ENCODE results near the gene SRF. TPM values are rescaled to one million over a fixed set of nuclear protein-coding genes. Genes with fewer than 3 reads are reported as not detected.
"Not testable (repeated sequence)": the region's sequence is repeated elsewhere in the genome, so short reads cannot be mapped to it uniquely, and the experiment has no call there.

SRF gene
- 16.4 and 21.1 TPM in 2 replicates for total RNA-seq (2014; rRNA removed; shearing (Covaris generic))
- 14.5 and 15.4 TPM in 2 replicates for polyA plus RNA-seq (2014; cell fraction: nucleus; rRNA removed)

DNA sequence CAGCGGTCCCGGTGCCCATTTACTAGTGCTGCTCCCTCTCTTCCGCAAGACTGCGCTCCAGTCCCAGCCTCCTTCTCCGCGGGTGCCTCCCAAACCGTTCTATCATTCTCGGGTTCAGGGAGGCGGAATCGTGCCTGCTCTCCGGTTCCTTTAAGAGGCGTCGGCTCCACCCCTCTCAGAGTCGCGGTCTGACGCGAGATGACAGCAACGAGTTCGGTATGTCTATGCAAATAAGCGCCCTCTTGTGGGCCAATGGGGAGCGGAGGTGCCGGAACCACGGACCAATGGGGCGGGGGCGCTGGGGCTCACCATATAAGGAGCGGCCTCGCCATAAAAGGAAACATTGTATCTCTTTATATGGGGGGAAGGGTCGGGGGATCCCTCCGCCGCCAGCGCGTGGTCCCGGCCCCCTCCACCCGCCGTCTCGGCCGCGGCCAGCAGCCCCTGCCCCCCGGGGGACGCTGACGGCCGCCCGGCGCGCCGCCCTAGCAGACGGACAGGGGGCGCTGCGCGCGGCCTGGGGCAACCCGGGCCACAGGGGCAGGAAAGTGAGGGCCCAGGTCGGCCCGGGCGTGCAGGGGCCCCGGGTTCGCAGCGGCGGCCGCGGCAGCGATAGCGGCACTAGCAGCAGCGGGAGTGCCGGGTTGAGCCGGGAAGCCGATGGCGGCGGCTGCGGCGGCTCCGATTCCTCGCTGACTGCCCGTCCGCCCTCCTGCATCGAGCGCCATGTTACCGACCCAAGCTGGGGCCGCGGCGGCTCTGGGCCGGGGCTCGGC lies at the start of gene SRF:
Gene SRF (plus strand): TSS at position 339 of the 776 bp plus-strand sequence. CDS start 388 bp downstream, at position 727.
- DNase-seq (ENCODE audit: extremely low read depth, low read depth): peak; percentile 98

DNA sequence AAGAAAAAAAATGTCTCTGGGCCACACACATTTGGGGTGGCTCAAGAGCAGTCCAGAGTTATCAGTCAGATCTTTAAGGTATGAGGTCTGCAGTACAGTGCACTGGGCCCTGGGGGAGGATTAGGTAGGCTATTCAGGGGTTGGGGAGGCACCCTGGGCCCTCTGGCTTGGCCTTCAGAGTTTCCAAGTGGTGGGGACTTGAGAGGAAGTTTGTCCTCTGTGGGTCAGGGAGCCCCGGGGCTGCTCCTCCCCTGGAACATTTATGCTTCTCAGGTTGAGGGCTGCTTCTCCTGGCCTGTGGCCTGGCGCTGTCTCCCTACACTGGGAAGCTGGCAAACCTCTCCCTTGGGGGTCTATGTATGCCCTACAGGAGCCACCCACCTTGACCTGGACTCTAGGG lies 48.9 kb upstream of the SRF start:
- no peak for DNase-seq (ENCODE audit: extremely low read depth, low read depth)

DNA sequence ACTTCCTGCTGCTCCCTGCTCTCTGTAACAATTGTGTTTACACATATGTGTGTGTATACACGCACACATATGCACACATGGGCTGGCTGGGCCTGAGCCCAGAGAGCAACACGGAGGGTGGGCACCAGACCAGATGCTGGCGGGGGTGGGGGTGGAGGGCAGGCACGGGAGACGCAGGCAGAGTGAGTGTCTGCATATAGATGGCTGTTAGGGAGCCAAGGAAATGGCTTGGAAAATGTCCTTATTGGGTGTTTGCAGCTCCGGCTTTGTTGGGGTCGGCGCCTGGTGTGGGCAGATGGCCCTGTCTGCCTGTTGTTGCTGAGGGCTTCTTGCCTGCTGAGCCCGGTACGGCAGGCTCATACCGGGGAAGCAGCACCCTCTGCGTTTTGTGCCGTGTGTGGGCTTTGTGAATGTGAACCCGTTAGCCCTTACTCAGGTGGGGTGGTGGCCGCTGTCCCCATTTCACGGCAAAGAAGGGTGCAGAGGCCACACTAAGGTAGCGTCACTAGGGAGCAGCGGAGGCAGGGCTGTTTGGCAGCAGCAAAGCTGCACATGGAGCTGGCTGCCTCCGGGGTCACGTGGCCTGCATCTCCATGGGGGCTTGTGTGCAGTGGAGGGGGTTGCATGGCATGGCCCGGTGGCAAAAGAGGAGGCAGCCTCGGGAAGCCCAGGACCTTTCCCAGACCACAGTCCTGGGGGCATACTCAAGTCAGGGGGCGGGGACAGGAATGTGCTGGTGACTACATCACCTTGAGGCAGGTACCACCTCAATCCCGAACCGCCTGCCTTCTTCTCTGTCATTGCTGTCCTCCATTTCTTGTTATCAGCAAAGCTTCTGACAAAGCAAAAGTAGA lies 47.4 kb upstream of the SRF start:
- no peak for DNase-seq (ENCODE audit: extremely low read depth, low read depth)

DNA sequence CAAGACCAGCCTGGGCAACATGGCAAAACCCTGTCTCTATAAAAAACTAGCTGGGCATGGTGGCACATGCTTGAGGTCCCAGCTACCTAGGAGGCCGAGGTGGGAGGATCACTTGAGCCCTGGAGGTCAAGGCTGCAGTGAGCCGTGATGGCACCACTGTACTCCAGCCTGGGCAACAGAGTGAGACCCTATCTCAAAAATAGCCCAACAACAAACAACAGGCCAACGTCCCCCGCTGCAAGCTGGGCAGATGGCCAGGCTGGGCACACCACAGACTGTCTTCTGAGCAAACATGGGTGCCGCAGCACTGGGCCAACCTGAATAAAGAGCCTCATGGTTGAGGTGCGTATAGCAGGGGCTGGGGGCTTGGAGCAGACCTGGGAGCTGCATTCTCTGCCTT lies 46.6 kb upstream of the SRF start:
- DNase-seq (ENCODE audit: extremely low read depth, low read depth): no peak

DNA sequence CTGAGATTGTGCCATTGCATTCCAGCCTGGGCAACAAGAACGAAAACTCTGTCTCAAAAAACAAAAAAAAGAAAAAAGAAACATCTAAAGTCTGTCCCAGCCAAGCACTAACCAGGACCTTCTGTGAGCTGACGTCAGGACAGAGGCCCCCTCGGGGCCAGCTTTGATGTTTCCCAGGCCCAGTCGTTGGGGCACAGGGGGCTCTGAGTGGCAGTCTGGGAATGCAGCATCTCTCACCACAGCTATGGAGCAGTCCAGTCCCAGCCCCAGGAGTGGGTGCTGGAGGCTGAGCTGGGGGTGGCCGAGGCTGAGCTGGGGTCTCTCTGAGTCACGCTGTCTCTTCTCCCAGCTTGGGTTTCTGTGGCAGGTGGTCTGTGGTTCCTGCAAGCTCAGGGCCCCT lies 46.0 kb upstream of the SRF start:
- DNase-seq (ENCODE audit: extremely low read depth, low read depth): no peak

DNA sequence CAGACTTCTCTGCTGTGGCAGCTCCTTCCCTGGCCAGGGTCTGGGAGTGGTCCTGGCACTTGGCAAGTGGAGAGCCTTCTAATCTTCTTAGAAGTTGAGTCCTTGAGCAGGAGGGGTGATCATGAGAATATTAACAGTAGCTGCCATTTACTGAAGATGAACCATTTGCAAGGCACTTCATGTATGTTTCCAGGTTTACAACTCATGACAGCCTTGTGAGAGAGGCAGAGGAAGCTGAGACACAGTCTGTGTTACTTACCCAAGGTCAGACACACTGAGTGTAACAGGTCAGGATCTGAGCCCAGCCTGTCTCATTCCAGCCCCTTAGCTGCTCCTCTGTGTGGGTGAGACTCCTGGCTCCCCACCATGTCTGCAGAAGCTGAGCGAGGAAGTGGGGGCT lies 45.5 kb upstream of the SRF start:
- no peak for DNase-seq (ENCODE audit: extremely low read depth, low read depth)

DNA sequence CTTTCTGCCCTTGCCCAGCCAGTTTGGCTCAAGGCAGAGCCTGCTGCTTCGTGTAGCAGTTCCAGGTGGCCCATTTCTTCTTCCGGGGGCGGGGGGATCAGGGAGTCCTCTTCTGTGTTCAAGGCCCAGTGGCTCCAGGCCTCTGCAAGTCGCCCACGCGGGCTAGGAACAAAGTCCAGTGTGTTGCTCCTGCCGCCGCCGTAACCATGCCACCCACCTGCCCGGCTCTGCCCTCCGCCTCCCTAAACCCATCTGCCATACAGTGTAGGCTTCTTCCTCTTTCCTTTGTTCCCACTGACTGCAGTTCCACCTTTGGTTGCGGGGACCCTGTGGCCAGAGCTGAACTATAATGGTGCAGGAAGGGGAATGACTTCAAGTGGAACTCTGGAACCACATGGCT lies 43.9 kb upstream of the SRF start:
- DNase-seq (ENCODE audit: extremely low read depth, low read depth): no peak

DNA sequence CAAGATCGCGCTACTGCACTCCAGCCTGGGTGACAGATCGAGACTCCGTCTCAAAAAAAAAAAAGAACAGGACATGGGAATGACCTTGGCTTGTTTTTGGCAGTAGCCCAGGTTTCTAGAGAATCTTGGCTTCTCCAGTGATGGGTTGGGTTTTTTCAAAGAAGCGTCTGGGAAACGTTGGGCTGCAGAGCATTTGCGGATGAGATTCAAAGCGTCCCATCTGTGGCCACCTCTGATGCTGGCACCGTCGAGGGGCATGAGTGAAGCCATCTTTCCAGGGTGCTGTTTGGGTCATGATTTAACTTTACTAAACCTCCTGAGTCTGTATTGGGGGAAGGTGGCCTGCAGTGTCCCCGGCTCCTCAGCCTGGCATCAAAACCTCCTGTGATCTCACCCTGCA lies 43.2 kb upstream of the SRF start:
- no peak for DNase-seq (ENCODE audit: extremely low read depth, low read depth)

DNA sequence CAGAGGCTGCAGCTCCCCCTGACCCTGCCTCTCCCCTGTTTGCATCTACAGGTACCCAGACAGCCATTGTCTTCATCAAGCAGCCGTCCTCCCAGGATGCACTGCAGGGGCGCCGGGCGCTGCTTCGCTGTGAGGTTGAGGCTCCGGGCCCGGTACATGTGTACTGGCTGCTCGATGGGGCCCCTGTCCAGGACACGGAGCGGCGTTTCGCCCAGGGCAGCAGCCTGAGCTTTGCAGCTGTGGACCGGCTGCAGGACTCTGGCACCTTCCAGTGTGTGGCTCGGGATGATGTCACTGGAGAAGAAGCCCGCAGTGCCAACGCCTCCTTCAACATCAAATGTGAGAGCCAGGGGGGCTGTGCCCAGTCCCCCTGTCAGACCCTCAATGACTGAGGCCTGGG lies 42.1 kb upstream of the SRF start:
- no peak for DNase-seq (ENCODE audit: extremely low read depth, low read depth)

DNA sequence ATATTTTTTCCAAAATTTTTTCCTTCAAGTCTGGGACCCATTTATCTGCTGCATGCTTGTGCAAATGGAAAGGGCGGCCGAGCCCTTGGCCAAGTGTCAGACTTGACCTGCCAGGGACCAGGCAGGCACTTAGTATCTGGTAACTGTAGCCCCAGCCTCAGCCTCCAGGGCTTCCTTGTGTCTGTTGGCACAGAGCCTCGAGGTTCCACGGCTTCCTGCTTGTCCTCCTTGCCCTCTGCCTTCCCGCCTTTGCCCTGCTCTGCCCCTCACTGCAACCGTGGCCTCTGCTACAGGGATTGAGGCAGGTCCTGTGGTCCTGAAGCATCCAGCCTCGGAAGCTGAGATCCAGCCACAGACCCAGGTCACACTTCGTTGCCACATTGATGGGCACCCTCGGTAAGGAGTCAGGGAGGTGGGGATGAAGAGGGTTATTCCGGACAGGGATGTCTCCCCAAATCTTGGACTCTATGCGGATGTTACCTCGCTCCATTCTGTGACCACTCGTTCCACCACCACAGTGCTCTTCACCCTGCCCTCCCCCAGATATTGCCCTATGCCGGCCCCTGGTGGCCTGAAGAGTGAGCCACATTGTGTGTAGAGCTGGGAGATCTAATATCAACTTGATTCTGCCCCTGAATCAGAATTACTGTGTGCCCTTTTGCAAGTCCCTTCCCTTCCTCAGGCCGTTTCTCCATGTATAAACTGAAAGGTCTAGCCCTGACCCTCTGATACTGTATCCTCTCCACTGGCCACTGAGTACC lies 41.5 kb upstream of the SRF start:
- DNase-seq (ENCODE audit: extremely low read depth, low read depth): peak; percentile 18

DNA sequence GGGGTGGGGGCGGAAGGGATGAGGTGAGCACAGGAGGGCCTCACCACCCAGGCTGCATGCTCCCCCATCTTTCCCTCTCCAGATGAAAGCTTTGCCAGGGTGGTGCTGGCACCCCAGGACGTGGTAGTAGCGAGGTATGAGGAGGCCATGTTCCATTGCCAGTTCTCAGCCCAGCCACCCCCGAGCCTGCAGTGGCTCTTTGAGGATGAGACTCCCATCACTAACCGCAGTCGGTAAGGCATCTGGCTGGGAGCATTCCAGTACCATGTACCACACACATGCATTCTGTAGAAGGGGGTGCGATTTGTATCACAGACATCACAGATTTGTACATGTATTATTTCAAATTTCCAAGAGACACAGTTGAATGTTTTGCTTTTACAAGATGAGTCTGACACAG lies 40.6 kb upstream of the SRF start:
- DNase-seq (ENCODE audit: extremely low read depth, low read depth): no peak

DNA sequence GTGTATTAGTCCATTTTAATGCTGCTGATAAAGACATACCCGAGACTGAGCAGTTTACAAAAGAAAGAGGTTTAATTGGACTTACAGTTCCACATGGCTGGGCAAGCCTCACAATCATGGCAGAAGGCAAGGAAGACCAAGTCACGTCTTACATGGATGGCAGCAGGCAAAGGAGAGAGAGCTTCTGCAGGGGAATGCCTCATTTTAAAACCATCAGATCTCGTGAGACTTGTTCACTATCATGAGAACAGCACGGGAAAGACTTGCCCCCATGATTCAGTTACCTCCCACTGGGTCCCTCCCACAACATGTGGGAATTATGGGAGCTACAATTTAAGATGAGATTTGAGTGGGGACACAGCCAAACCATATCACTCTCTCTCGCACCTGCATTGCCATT lies 39.7 kb upstream of the SRF start:
- not testable (repeated sequence) for DNase-seq (ENCODE audit: extremely low read depth, low read depth)

DNA sequence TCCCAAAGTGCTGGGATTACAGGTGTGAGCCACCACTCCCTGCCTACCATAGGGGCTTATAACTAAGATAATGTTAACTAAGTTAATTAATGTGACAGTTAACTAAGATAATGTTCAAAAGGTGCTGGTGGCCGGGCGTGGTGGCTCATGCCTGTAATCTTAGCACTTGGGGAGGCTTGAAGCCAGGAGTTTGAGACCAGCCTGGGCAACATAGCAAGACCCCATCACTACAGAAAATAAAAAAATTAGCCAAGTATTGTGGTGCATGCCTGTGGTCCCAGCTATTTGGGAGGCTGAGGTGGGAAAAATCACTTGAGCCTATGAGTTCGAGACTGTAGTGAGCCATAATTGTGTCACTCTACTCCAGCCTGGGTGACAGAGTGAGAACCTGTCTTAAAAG lies 32.8 kb upstream of the SRF start:
- no peak for DNase-seq (ENCODE audit: extremely low read depth, low read depth)

DNA sequence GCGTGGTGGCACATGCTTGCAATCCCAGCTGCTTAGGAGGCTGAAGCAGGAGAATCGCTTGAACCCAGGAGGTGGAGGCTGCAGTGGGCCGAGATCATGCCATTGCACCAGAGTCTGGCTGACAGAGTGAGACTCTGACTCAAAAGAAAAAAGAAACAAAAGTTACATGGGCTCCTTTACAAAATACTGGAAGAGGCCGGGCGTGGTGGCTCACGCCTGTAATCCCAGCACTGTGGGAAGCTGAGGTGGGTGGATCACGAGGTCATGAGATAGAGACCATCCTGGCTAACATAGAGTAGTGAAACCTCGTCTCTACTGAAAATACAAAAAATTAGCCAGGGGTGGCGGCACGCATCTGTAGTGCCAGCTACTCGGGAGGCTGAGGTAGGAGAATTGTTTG lies 31.1 kb upstream of the SRF start:
- not testable (repeated sequence) for DNase-seq (ENCODE audit: extremely low read depth, low read depth)

DNA sequence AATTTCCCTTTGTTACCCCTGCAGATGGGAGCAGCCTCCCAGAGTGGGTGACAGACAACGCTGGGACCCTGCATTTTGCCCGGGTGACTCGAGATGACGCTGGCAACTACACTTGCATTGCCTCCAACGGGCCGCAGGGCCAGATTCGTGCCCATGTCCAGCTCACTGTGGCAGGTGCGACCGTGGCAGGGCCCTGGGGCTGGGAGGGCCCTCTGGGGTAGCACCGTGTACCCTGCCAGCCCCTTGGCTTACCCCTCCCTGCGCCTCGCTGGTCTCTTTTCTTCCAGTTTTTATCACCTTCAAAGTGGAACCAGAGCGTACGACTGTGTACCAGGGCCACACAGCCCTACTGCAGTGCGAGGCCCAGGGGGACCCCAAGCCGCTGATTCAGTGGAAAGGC lies 29.4 kb upstream of the SRF start:
- no peak for DNase-seq (ENCODE audit: extremely low read depth, low read depth)

DNA sequence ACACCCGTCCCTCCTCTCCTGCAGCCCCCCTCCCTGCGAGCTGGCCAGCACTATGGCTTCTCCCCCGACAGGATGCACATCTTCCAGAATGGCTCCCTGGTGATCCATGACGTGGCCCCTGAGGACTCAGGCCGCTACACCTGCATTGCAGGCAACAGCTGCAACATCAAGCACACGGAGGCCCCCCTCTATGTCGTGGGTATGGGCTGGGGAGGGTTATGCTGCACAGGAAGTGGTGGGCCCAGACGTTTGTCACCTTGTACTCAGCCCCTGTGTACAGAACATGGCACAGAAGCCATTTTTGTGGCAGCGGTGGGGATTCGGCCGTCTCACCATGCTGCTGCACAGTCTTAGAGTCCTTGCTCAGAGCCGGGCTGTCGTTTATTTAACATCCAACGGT lies 29.0 kb upstream of the SRF start:
- no peak for DNase-seq (ENCODE audit: extremely low read depth, low read depth)

DNA sequence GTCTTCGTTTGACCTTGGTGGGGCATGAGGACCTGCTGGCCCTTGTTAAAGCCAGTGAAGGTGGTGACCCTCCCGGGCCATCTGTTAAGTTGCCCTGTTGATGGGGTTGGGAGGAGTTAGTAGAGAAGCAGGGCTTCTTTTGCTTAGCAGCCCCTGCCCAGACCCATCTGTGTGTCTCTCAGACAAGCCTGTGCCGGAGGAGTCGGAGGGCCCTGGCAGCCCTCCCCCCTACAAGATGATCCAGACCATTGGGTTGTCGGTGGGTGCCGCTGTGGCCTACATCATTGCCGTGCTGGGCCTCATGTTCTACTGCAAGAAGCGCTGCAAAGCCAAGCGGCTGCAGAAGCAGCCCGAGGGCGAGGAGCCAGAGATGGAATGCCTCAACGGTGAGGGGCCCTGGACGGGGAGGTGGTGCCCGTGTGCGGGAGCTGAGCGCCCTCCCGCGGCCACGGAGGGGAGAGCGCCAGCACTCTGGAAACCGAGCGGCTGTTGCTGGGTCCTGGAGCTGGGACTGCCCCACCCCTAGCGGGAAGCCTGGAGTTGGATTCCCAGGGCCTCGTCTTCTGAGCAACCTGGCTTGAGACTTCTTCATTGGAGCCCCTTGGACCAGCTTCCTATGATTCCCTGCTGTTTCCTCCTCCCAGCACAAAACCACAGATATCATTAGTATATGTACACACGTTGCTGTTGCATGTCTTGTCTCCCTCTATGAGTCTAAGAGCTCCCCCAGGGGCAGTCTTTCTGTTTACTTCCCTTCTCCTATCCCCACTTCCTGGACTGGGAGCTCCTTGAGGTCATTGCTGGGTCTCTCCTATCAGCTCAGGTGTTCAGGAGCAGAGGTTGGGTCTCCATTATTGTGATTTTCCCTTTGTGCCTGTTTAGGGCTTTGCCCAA lies 27.6 kb upstream of the SRF start:
- DNase-seq (ENCODE audit: extremely low read depth, low read depth): peak; percentile 62

DNA sequence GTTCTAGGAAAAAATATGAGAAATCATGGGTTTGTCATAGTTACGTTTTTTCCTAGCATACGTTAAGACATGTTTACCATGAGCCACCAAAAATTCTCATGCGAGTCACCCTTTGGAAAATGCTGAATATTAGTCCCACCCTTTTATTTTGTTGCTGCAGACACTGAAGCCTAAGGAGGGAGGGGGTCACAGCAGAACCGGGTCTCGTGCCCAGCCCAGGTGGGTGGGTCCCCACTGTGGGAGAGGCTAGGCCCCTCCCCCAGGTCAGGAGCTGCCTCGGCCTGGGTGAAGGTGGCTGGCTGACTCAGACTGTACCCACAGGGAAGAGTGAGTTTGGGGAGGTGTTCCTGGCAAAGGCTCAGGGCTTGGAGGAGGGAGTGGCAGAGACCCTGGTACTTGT lies 26.2 kb upstream of the SRF start:
- no peak for DNase-seq (ENCODE audit: extremely low read depth, low read depth)

DNA sequence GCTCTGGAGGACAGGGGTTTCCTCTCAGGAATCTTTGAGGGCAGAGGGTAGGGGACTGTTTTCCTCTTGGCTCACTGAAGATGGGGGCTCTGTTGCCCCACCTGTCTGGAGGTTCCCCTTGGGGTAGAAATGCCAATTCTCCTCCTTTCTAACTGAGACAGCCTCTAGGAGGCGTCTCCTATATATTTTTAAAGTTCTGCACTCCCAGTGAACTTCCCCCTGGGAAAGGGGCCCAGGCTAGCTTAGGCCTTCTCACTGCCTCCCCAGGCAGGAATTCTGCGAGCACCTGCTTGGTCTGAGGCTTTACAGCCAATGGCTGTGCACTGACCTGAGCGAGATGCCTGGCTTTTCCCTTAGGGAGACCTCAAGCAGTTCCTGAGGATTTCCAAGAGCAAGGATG lies 24.8 kb upstream of the SRF start:
- DNase-seq (ENCODE audit: extremely low read depth, low read depth): no peak

All from NCI-H460 (cell line).